Hepatocyte (in vitro differentiated cells): ENCODE results near the gene ABCA13.

Experiments
- EZH2 ChIP-seq: fragments of 200-600 bp; sonication (generic); IDR thresholded peaks from 2 replicates; pipeline ENCODE4 v1.6.1; 2016; ENCODE audit warnings: antibody characterized with exemption, mild to moderate bottlenecking, borderline replicate concordance
- EZH2phosphoT487 ChIP-seq: fragments of 200-600 bp; sonication (generic); IDR thresholded peaks from one replicate; pipeline ENCODE4 v1.6.1; 2018; ENCODE audit warnings: antibody characterized with exemption, mild to moderate bottlenecking, low read depth, moderate library complexity; ENCODE audit not compliant: unreplicated experiment, severe bottlenecking
- TF ChIP-seq, protein P1 (sequence below): fragments of 200-600 bp; sonication (generic); IDR thresholded peaks from 2 replicates; pipeline ENCODE4 v1.5.1; 2016; ENCODE audit warnings: antibody characterized with exemption, mild to moderate bottlenecking; ENCODE audit not compliant: poor library complexity

DNA sequence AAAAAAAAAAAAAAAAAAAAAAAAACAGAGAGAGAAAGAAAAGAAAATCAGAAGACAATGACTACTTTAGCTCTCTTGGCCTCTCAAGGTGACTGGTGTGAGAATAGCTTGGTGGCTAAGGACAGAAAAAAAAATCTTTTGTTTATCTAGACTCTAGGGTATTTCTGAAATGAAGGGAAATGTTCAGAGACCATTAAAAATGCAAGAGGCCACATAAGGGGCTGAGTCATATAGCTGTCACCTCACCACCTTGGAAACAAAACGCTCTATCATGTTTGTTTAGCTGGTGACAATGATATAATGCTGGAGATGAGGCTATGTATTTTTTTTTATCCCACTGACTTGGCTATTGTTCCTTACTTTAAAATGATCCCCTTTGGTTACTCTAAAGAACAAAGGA lies 466.1 kb downstream of the ABCA13 start:
- TF ChIP-seq, protein P1, sequence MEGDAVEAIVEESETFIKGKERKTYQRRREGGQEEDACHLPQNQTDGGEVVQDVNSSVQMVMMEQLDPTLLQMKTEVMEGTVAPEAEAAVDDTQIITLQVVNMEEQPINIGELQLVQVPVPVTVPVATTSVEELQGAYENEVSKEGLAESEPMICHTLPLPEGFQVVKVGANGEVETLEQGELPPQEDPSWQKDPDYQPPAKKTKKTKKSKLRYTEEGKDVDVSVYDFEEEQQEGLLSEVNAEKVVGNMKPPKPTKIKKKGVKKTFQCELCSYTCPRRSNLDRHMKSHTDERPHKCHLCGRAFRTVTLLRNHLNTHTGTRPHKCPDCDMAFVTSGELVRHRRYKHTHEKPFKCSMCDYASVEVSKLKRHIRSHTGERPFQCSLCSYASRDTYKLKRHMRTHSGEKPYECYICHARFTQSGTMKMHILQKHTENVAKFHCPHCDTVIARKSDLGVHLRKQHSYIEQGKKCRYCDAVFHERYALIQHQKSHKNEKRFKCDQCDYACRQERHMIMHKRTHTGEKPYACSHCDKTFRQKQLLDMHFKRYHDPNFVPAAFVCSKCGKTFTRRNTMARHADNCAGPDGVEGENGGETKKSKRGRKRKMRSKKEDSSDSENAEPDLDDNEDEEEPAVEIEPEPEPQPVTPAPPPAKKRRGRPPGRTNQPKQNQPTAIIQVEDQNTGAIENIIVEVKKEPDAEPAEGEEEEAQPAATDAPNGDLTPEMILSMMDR, result no peak
- no peak for TF ChIP-seq EZH2
- TF ChIP-seq EZH2phosphoT487, result no peak
